Measurements from ENCODE around the gene QRICH2.
A peak's percentile ranks its signal among the peaks of the same experiment; 100 is the strongest.
"Not testable (repeated sequence)": the region's sequence is repeated elsewhere in the genome, so short reads cannot be mapped to it uniquely, and the experiment has no call there.

The QRICH2 gene

GRCh38 chr17:76307966-76308338 lies at the start of gene QRICH2:
Gene QRICH2 (minus strand): TSS chr17:76308276. CDS start chr17:76307998, 278 bp downstream.
- no peak for DNase-seq (ENCODE audit: low read depth in 2 of 2)

GRCh38 chr17:76357597-76358158 lies 49.6 kb upstream of the QRICH2 start:
- no peak for DNase-seq (ENCODE audit: low read depth in 2 of 2)

- no peak for DNase-seq (ENCODE audit: low read depth in 2 of 2)
These were observed 48.9 kb upstream of the QRICH2 start for GRCh38 chr17:76356803-76357456.

- DNase-seq (ENCODE audit: low read depth in 2 of 2) = no peak
These were observed 46.8 kb upstream of the QRICH2 start for GRCh38 chr17:76354747-76355310.

- DNase-seq (ENCODE audit: low read depth in 2 of 2) = no peak
These were observed 46.2 kb upstream of the QRICH2 start for GRCh38 chr17:76354317-76354729.

- DNase-seq (ENCODE audit: low read depth in 2 of 2) = peak; percentile 70 to 75
These were observed 45.7 kb upstream of the QRICH2 start, which contains the start of gene PRPSAP1 for GRCh38 chr17:76353599-76354316. Gene PRPSAP1 (minus strand): TSS chr17:76353916. CDS start chr17:76353703, 213 bp downstream.

- peak in 1 of 2 experiments; percentile 3 for DNase-seq (ENCODE audit: low read depth in 2 of 2)
These were observed 45.0 kb upstream of the QRICH2 start for GRCh38 chr17:76353004-76353598.

- DNase-seq (ENCODE audit: low read depth in 2 of 2) = no peak
These were observed 43.5 kb upstream of the QRICH2 start for GRCh38 chr17:76351526-76352071.

GRCh38 chr17:76350463-76350862 lies 42.4 kb upstream of the QRICH2 start:
- DNase-seq (ENCODE audit: low read depth in 2 of 2) = no peak

- DNase-seq (ENCODE audit: low read depth in 2 of 2) = not testable (repeated sequence)
These were observed 38.9 kb upstream of the QRICH2 start for GRCh38 chr17:76346936-76347335.

GRCh38 chr17:76345377-76345974 lies 37.4 kb upstream of the QRICH2 start:
- no peak for DNase-seq (ENCODE audit: low read depth in 2 of 2)

GRCh38 chr17:76343106-76343505 lies 35.0 kb upstream of the QRICH2 start:
- DNase-seq (ENCODE audit: low read depth in 2 of 2) = no peak

- DNase-seq (ENCODE audit: low read depth in 2 of 2) = no peak
These were observed 33.2 kb upstream of the QRICH2 start for GRCh38 chr17:76341301-76341700.

GRCh38 chr17:76337413-76337777 lies 29.3 kb upstream of the QRICH2 start:
- DNase-seq (ENCODE audit: low read depth in 2 of 2) = no peak

- DNase-seq (ENCODE audit: low read depth in 2 of 2) = no peak
These were observed 28.8 kb upstream of the QRICH2 start for GRCh38 chr17:76336756-76337412.

- DNase-seq (ENCODE audit: low read depth in 2 of 2) = no peak
These were observed 27.8 kb upstream of the QRICH2 start for GRCh38 chr17:76335716-76336381.

GRCh38 chr17:76333673-76334505 lies 25.8 kb upstream of the QRICH2 start:
- DNase-seq (ENCODE audit: low read depth in 2 of 2) = no peak

GRCh38 chr17:76331083-76331482 lies 23.0 kb upstream of the QRICH2 start:
- no peak for DNase-seq (ENCODE audit: low read depth in 2 of 2)

- DNase-seq (ENCODE audit: low read depth in 2 of 2) = no peak
These were observed 21.6 kb upstream of the QRICH2 start for GRCh38 chr17:76329664-76330063.

GRCh38 chr17:76327696-76328095 lies 19.6 kb upstream of the QRICH2 start:
- no peak for DNase-seq (ENCODE audit: low read depth in 2 of 2)
